ENCODE results near the gene GLRX5.

GLRX5 gene

GRCh38 chr14:95555053-95555452, 20.2 kb downstream of the GLRX5 start:
- Histone ChIP-seq H2BK12ac (ENCODE audit: low read length) (no peak overlapping the region), H4K91ac (ENCODE audit: low read depth, low read length) (no peak overlapping the region), H3K79me1 (ENCODE audit: low read length) (no peaks in the 10 kb centered on the region), H3K23ac (ENCODE audit: low read length) (no peak overlapping the region), H4K8ac (ENCODE audit: low read depth, low read length) (no peak overlapping the region), H3K4me2 (ENCODE audit: low read length) (no peak overlapping the region), H3K27me3 (ENCODE audit: insufficient read depth, low read length) (no peaks in the 10 kb centered on the region), H3K9me3 (ENCODE audit: insufficient read depth, low read depth, low read length) (no peaks in the 10 kb centered on the region), H3K4me3 (ENCODE audit: low read depth, low read length) (no peak overlapping the region), H3K14ac (ENCODE audit: low read length) (no peak overlapping the region), H3K36me3 (ENCODE audit: control insufficient read depth in 1 of 2, insufficient read depth in 2 of 2, low read length in 2 of 2) (no peaks in the 10 kb centered on the region), H4K12ac (ENCODE audit: low read depth, low read length) (no peak overlapping the region), H3K79me2 (ENCODE audit: control insufficient read depth, insufficient read depth, low read length, poor library complexity) (no peaks in the 10 kb centered on the region), H2AFZ (ENCODE audit: insufficient read depth, low read length, poor library complexity) (no peak overlapping the region), H3K18ac (ENCODE audit: low read length) (no peak overlapping the region), H2BK5ac (ENCODE audit: low read depth, low read length, poor library complexity) (no peak overlapping the region), H3K9ac (ENCODE audit: low read length) (no peak overlapping the region), H3K4ac (ENCODE audit: low read depth, low read length) (no peak overlapping the region), H3K4me1 (ENCODE audit: control insufficient read depth in 1 of 2, insufficient read depth in 2 of 2, low read length in 2 of 2) (peaks cover 1 to 2% of the 10 kb centered on the region in 2 experiments), H2BK120ac (ENCODE audit: insufficient read depth, low read length, poor library complexity) (no peak overlapping the region), H2AK5ac (ENCODE audit: low read length) (no peak overlapping the region), H3K27ac (ENCODE audit: low read depth, low read length) (no peak overlapping the region)
- no CpG with 5 or more reads among the region's 10 CpGs for WGBS (ENCODE audit: extremely low coverage, insufficient coverage, insufficient read length)
- DNase-seq, result no peak

- Histone ChIP-seq H4K91ac (ENCODE audit: low read depth, low read length) (no peak overlapping the region), H3K4me2 (ENCODE audit: low read length) (no peak overlapping the region), H4K8ac (ENCODE audit: low read depth, low read length) (no peak overlapping the region), H3K79me1 (ENCODE audit: low read length) (no peaks in the 10 kb centered on the region), H3K79me2 (ENCODE audit: control insufficient read depth, insufficient read depth, low read length, poor library complexity) (no peaks in the 10 kb centered on the region), H3K27me3 (ENCODE audit: insufficient read depth, low read length) (no peaks in the 10 kb centered on the region), H3K4me3 (ENCODE audit: low read depth, low read length) (no peak overlapping the region), H3K9ac (ENCODE audit: low read length) (no peak overlapping the region), H3K23ac (ENCODE audit: low read length) (no peak overlapping the region), H3K9me3 (ENCODE audit: insufficient read depth, low read depth, low read length) (no peaks in the 10 kb centered on the region), H2BK5ac (ENCODE audit: low read depth, low read length, poor library complexity) (no peak overlapping the region), H2BK120ac (ENCODE audit: insufficient read depth, low read length, poor library complexity) (no peak overlapping the region), H3K36me3 (ENCODE audit: control insufficient read depth in 1 of 2, insufficient read depth in 2 of 2, low read length in 2 of 2) (no peaks in the 10 kb centered on the region), H2AFZ (ENCODE audit: insufficient read depth, low read length, poor library complexity) (no peak overlapping the region), H2BK12ac (ENCODE audit: low read length) (no peak overlapping the region), H4K12ac (ENCODE audit: low read depth, low read length) (no peak overlapping the region), H3K4ac (ENCODE audit: low read depth, low read length) (no peak overlapping the region), H3K4me1 (ENCODE audit: control insufficient read depth in 1 of 2, insufficient read depth in 2 of 2, low read length in 2 of 2) (no peaks in the 10 kb centered on the region), H3K14ac (ENCODE audit: low read length) (no peak overlapping the region), H3K27ac (ENCODE audit: low read depth, low read length) (no peak overlapping the region), H2AK5ac (ENCODE audit: low read length) (no peak overlapping the region), H3K18ac (ENCODE audit: low read length) (no peak overlapping the region)
- no CpG with 5 or more reads among the region's 11 CpGs for WGBS (ENCODE audit: extremely low coverage, insufficient coverage, insufficient read length)
- no peak for DNase-seq
Observed at GRCh38 chr14:95557291-95557690, 22.4 kb downstream of the GLRX5 start.

DNA sequence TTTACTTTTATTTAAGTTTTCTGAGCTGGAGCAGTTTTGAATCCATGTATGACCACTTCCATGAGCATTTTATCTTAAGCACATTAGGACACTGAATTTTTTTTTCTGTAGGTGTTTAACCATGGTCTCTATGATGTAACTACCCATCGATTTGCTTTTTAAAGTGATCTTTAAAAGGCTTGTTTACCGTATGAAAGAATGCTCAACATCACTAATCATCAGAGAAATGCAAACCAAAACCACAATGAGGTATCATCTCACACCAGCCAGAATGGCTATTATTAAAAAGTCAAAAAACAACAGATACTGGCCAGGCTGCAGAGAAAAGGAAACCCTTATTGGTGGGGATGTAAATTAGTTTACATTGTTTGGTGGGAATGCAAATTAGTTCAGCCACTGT, 23.0 kb downstream of the GLRX5 start:
- Histone ChIP-seq H4K91ac (ENCODE audit: low read depth, low read length) (no peak overlapping the region), H3K79me2 (ENCODE audit: control insufficient read depth, insufficient read depth, low read length, poor library complexity) (no peaks in the 10 kb centered on the region), H3K79me1 (ENCODE audit: low read length) (no peaks in the 10 kb centered on the region), H4K12ac (ENCODE audit: low read depth, low read length) (no peak overlapping the region), H4K8ac (ENCODE audit: low read depth, low read length) (no peak overlapping the region), H3K23ac (ENCODE audit: low read length) (no peak overlapping the region), H2AK5ac (ENCODE audit: low read length) (no peak overlapping the region), H3K27me3 (ENCODE audit: insufficient read depth, low read length) (no peaks in the 10 kb centered on the region), H2BK120ac (ENCODE audit: insufficient read depth, low read length, poor library complexity) (no peak overlapping the region), H3K18ac (ENCODE audit: low read length) (no peak overlapping the region), H2AFZ (ENCODE audit: insufficient read depth, low read length, poor library complexity) (no peak overlapping the region), H3K4me1 (ENCODE audit: control insufficient read depth in 1 of 2, insufficient read depth in 2 of 2, low read length in 2 of 2) (no peaks in the 10 kb centered on the region), H3K9me3 (ENCODE audit: insufficient read depth, low read depth, low read length) (no peaks in the 10 kb centered on the region), H3K14ac (ENCODE audit: low read length) (no peak overlapping the region), H2BK12ac (ENCODE audit: low read length) (no peak overlapping the region), H2BK5ac (ENCODE audit: low read depth, low read length, poor library complexity) (no peak overlapping the region), H3K4me3 (ENCODE audit: low read depth, low read length) (no peak overlapping the region), H3K36me3 (ENCODE audit: control insufficient read depth in 1 of 2, insufficient read depth in 2 of 2, low read length in 2 of 2) (no peaks in the 10 kb centered on the region), H3K4ac (ENCODE audit: low read depth, low read length) (no peak overlapping the region), H3K27ac (ENCODE audit: low read depth, low read length) (no peak overlapping the region), H3K9ac (ENCODE audit: low read length) (no peak overlapping the region), H3K4me2 (ENCODE audit: low read length) (no peak overlapping the region)
- no peak for DNase-seq
- WGBS (ENCODE audit: extremely low coverage, insufficient coverage, insufficient read length), result no CpG with 5 or more reads among the region's 2 CpGs

DNA sequence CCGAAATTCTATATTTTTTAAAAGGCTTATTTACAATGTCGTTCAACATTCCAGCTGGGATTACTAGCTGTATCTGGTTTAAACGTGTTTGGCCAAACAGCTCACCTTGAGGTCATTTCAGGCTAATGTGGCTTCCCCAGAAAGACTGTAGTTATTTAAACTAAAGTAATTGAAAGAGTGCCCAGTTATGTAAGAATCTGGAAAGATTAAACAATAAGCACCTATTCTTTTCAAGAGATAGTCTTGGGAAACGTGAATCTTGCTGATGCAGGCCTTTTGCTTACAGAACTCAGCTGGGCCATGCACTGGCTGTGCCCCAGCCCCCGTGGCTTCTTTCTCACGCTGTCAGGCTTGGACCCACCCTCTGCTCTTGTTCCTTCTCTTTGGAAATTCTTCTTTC, 24.4 kb downstream of the GLRX5 start:
- Histone ChIP-seq H4K91ac (ENCODE audit: low read depth, low read length) (no peak overlapping the region), H3K4me1 (ENCODE audit: control insufficient read depth in 1 of 2, insufficient read depth in 2 of 2, low read length in 2 of 2) (no peaks in the 10 kb centered on the region), H3K36me3 (ENCODE audit: control insufficient read depth in 1 of 2, insufficient read depth in 2 of 2, low read length in 2 of 2) (no peaks in the 10 kb centered on the region), H4K8ac (ENCODE audit: low read depth, low read length) (no peak overlapping the region), H3K23ac (ENCODE audit: low read length) (no peak overlapping the region), H4K12ac (ENCODE audit: low read depth, low read length) (no peak overlapping the region), H2AFZ (ENCODE audit: insufficient read depth, low read length, poor library complexity) (no peak overlapping the region), H3K79me1 (ENCODE audit: low read length) (no peaks in the 10 kb centered on the region), H3K4ac (ENCODE audit: low read depth, low read length) (no peak overlapping the region), H2BK5ac (ENCODE audit: low read depth, low read length, poor library complexity) (no peak overlapping the region), H2BK120ac (ENCODE audit: insufficient read depth, low read length, poor library complexity) (no peak overlapping the region), H3K4me3 (ENCODE audit: low read depth, low read length) (no peak overlapping the region), H3K9ac (ENCODE audit: low read length) (no peak overlapping the region), H3K9me3 (ENCODE audit: insufficient read depth, low read depth, low read length) (no peaks in the 10 kb centered on the region), H3K27me3 (ENCODE audit: insufficient read depth, low read length) (no peaks in the 10 kb centered on the region), H3K14ac (ENCODE audit: low read length) (no peak overlapping the region), H2AK5ac (ENCODE audit: low read length) (no peak overlapping the region), H3K18ac (ENCODE audit: low read length) (no peak overlapping the region), H3K27ac (ENCODE audit: low read depth, low read length) (no peak overlapping the region), H3K4me2 (ENCODE audit: low read length) (no peak overlapping the region), H3K79me2 (ENCODE audit: control insufficient read depth, insufficient read depth, low read length, poor library complexity) (no peaks in the 10 kb centered on the region), H2BK12ac (ENCODE audit: low read length) (no peak overlapping the region)
- WGBS (ENCODE audit: extremely low coverage, insufficient coverage, insufficient read length), result no CpG with 5 or more reads among the region's 6 CpGs
- no peak for DNase-seq
